Rectal smooth muscle tissue (tissue), 1 donor: Measurements from ENCODE around the gene GATAD2A.
"Not testable (repeated sequence)": the region's sequence is repeated elsewhere in the genome, so short reads cannot be mapped to it uniquely, and the experiment has no call there.

Experiments used
- H3K27ac ChIP-seq: one replicate; pipeline ENCODE4 v1.7.0; 2013; ENCODE audit warnings: low read depth, low read length, inconsistent platforms
- H3K27me3 ChIP-seq: one replicate; pipeline ENCODE4 v1.7.0; 2013; ENCODE audit warnings: low read length; ENCODE audit not compliant: control insufficient read depth, insufficient read depth
- H3K36me3 ChIP-seq: one replicate; pipeline ENCODE4 v1.7.0; 2013; ENCODE audit warnings: low read length; ENCODE audit not compliant: control insufficient read depth, insufficient read depth
- H3K4me1 ChIP-seq: one replicate; pipeline ENCODE4 v1.7.0; 2013; ENCODE audit warnings: low read length; ENCODE audit not compliant: control insufficient read depth, insufficient read depth
- H3K4me3 ChIP-seq: one replicate; pipeline ENCODE4 v1.7.0; 2013; ENCODE audit warnings: low read length
- H3K9ac ChIP-seq: one replicate; pipeline ENCODE4 v1.7.0; 2013; ENCODE audit warnings: low read length

Gene GATAD2A

GRCh38 chr19:19380316-19380715 is 25.2 kb upstream of the GATAD2A start:
- H3K9ac ChIP-seq, H3K27me3 ChIP-seq, H3K4me1 ChIP-seq, H3K4me3 ChIP-seq, H3K27ac ChIP-seq, H3K36me3 ChIP-seq: not testable (repeated sequence)

- Histone ChIP-seq H3K36me3 (no peaks in the 10 kb centered on the region), H3K9ac (no peak overlapping the region), H3K4me1 (peaks cover 10% of the 10 kb centered on the region), H3K27ac (no peak overlapping the region), H3K27me3 (no peaks in the 10 kb centered on the region), H3K4me3 (no peak overlapping the region)
These were observed 24.2 kb upstream of the GATAD2A start for GRCh38 chr19:19381007-19381926.

- H3K27ac ChIP-seq, result no peak overlapping the region
- peaks cover 16% of the 10 kb centered on the region for H3K4me1 ChIP-seq
These were observed 23.4 kb upstream of the GATAD2A start for GRCh38 chr19:19382118-19382517.

GRCh38 chr19:19384486-19384885 is 21.0 kb upstream of the GATAD2A start:
- peak overlapping the region; percentile 70 for H3K9ac ChIP-seq
- H3K4me3 ChIP-seq, result peak overlapping the region; percentile 73
- H3K27ac ChIP-seq, result no peak overlapping the region
- H3K36me3 ChIP-seq, result no peaks in the 10 kb centered on the region
- no peaks in the 10 kb centered on the region for H3K27me3 ChIP-seq
- peaks cover 13% of the 10 kb centered on the region for H3K4me1 ChIP-seq

More at GRCh38 chr19:19382118-19382517, 23.4 kb upstream of the GATAD2A start:
- Histone ChIP-seq H3K4me3 (no peak overlapping the region), H3K36me3 (no peaks in the 10 kb centered on the region), H3K9ac (no peak overlapping the region), H3K27me3 (no peaks in the 10 kb centered on the region)

- H3K36me3 ChIP-seq, result no peaks in the 10 kb centered on the region
- H3K4me1 ChIP-seq, result peaks cover 13% of the 10 kb centered on the region
- peak overlapping the region; percentile 85 for H3K4me3 ChIP-seq
- H3K9ac ChIP-seq, result peak overlapping the region; percentile 88
- H3K27ac ChIP-seq, result peak overlapping the region; percentile 76
- no peaks in the 10 kb centered on the region for H3K27me3 ChIP-seq
These were observed 20.2 kb upstream of the GATAD2A start for GRCh38 chr19:19385131-19385895.

GRCh38 chr19:19385896-19386869 is 19.3 kb upstream of the GATAD2A start:
- H3K4me1 ChIP-seq, result peaks cover 13% of the 10 kb centered on the region
- peak overlapping the region; percentile 76 for H3K27ac ChIP-seq
- peak overlapping the region; percentile 88 for H3K9ac ChIP-seq
- no peaks in the 10 kb centered on the region for H3K27me3 ChIP-seq
- no peaks in the 10 kb centered on the region for H3K36me3 ChIP-seq
- H3K4me3 ChIP-seq, result peak overlapping the region; percentile 85

- Histone ChIP-seq H3K27ac (no peak overlapping the region), H3K9ac (no peak overlapping the region), H3K27me3 (no peaks in the 10 kb centered on the region), H3K4me3 (peak overlapping the region; percentile 85), H3K36me3 (no peaks in the 10 kb centered on the region), H3K4me1 (peaks cover 13% of the 10 kb centered on the region)
These were observed 18.4 kb upstream of the GATAD2A start for GRCh38 chr19:19387108-19387507.

GRCh38 chr19:19388568-19389555 is 16.6 kb upstream of the GATAD2A start:
- Histone ChIP-seq H3K27me3 (no peaks in the 10 kb centered on the region), H3K4me3 (no peak overlapping the region), H3K4me1 (peaks cover 13% of the 10 kb centered on the region), H3K27ac (no peak overlapping the region), H3K36me3 (no peaks in the 10 kb centered on the region), H3K9ac (no peak overlapping the region)

- H3K9ac ChIP-seq, H3K27me3 ChIP-seq, H3K27ac ChIP-seq, H3K36me3 ChIP-seq, H3K4me3 ChIP-seq, H3K4me1 ChIP-seq: not testable (repeated sequence)
These were observed 15.8 kb upstream of the GATAD2A start for GRCh38 chr19:19389683-19390082.

GRCh38 chr19:19394333-19394732 is 11.1 kb upstream of the GATAD2A start:
- not testable (repeated sequence) for H3K4me1 ChIP-seq, H3K27ac ChIP-seq, H3K9ac ChIP-seq, H3K27me3 ChIP-seq, H3K4me3 ChIP-seq, H3K36me3 ChIP-seq

- Histone ChIP-seq H3K9ac (no peak overlapping the region), H3K4me3 (no peak overlapping the region), H3K27ac (no peak overlapping the region), H3K4me1 (no peaks in the 10 kb centered on the region), H3K36me3 (no peaks in the 10 kb centered on the region), H3K27me3 (no peaks in the 10 kb centered on the region)
These were observed 5.6 kb upstream of the GATAD2A start for GRCh38 chr19:19399733-19400433.
